GM12878 (cell line): ENCODE results near the gene GATAD2B. TPM values are rescaled to one million over a fixed set of nuclear protein-coding genes. Genes with fewer than 3 reads are reported as not detected.

ENCODE experiments used
- BMI1 ChIP-seq: fragments of 450-650 bp; IDR thresholded peaks from 2 replicates; pipeline ENCODE4 v1.6.1; 2016; ENCODE audit warnings: mild to moderate bottlenecking, moderate library complexity, borderline replicate concordance
- CREM ChIP-seq: IDR thresholded peaks from 2 replicates; pipeline ENCODE4 v1.6.1; 2014; ENCODE audit warnings: antibody characterized with exemption, low read depth
- EGR1 ChIP-seq, 2 experiments: IDR thresholded peaks; 1 replicate in 1 of 2; 2 replicates in 1 of 2; pipeline ENCODE4 v1.6.1; 2011 to 2012; ENCODE audit warnings: low read depth in 2 of 2, low read length in 2 of 2, borderline replicate concordance in 1 of 2, mild to moderate bottlenecking in 1 of 2, moderate library complexity in 1 of 2
- HDAC2 ChIP-seq: fragments of 200-600 bp; sonication (generic); IDR thresholded peaks from 2 replicates; pipeline ENCODE4 v1.6.1; 2017
- KAT2A ChIP-seq: conservative IDR thresholded peaks from 2 replicates; pipeline ENCODE4 v1.6.1; 2011; ENCODE audit warnings: low read depth, low read length; ENCODE audit not compliant: control insufficient read depth
- MXI1 ChIP-seq: fragments of 150-350 bp; IDR thresholded peaks from 2 replicates; pipeline ENCODE4 v1.6.1; 2011; ENCODE audit warnings: low read depth, mild to moderate bottlenecking, inconsistent platforms, low read length, improper control_type of control experiment
- NFYB ChIP-seq: IDR thresholded peaks from 2 replicates; pipeline ENCODE4 v1.6.1; 2011; ENCODE audit warnings: low read depth, mild to moderate bottlenecking, low read length, improper control_type of control experiment, moderate library complexity; ENCODE audit not compliant: insufficient read depth
- SREBF1 ChIP-seq: IDR thresholded peaks from 2 replicates; pipeline ENCODE4 v1.6.1; 2012; ENCODE audit warnings: mild to moderate bottlenecking, low read length
- TAF1 ChIP-seq: IDR thresholded peaks from 2 replicates; pipeline ENCODE4 v1.6.1; 2011; ENCODE audit warnings: mild to moderate bottlenecking, low read depth, low read length, borderline replicate concordance
- TCF3 ChIP-seq: IDR thresholded peaks from 2 replicates; pipeline ENCODE4 v1.6.1; 2012; ENCODE audit warnings: low read depth, mild to moderate bottlenecking, low read length, borderline replicate concordance; ENCODE audit not compliant: insufficient read depth
- polyA plus RNA-seq, 11 experiments: library from polyadenylated mRNA; depleted of rRNA in 4 of 11; unstranded in 6 of 11; stranded (reverse) in 5 of 11; fragments of >200 nt; fragmentation: Nextera tagmentation in 4 of 11; fragmentation: Illumina TruSeq in 1 of 11; extraction: Ambion mirVana in 4 of 11; extraction: Trizol in 1 of 11; gene quantifications; 1 replicate in 1 of 11; 2 replicates in 10 of 11; pipeline versions ENCODE4 v1.2.1 to v1.2.3, GENCODE V29; 2011 to 2016; ENCODE audit warnings: inconsistent platforms in 2 of 11, missing spikeins in 2 of 11, low read depth in 1 of 11
- total RNA-seq, 4 experiments: library from RNA; depleted of rRNA in 3 of 4; stranded (reverse); fragments of >200 nt in 3 of 4; fragmentation: Illumina TruSeq in 1 of 4; extraction: Trizol in 1 of 4; gene quantifications; 2 replicates each; pipeline versions ENCODE4 v1.2.1 to v1.2.3, GENCODE V29; 2013 to 2021
- TF ChIP-seq, protein P1 (sequence below): fragments of 450-650 bp; conservative IDR thresholded peaks from 2 replicates; pipeline ENCODE4 v1.6.1; 2017; ENCODE audit warnings: mild to moderate bottlenecking, moderate library complexity
- TF ChIP-seq, protein P2 (sequence below): fragments of 450-650 bp; IDR thresholded peaks from 2 replicates; pipeline ENCODE4 v1.6.1; 2017; ENCODE audit warnings: mild to moderate bottlenecking, moderate library complexity
- TF ChIP-seq, protein P3 (sequence below): fragments of 450-650 bp; IDR thresholded peaks from 2 replicates; pipeline ENCODE4 v1.6.1; 2017; ENCODE audit warnings: mild to moderate bottlenecking, moderate library complexity
- TF ChIP-seq, protein P4 (sequence below): fragments of 150-350 bp; IDR thresholded peaks from 2 replicates; pipeline ENCODE4 v1.6.1; 2014; ENCODE audit warnings: mild to moderate bottlenecking, low read depth, low read length
- TF ChIP-seq, protein P5 (sequence below): IDR thresholded peaks from 2 replicates; pipeline ENCODE4 v1.6.1; 2011; ENCODE audit warnings: borderline replicate concordance, low read depth, mild to moderate bottlenecking, moderate library complexity, mixed read lengths, low read length; ENCODE audit not compliant: insufficient read depth; ENCODE audit errors: extremely low read length

GATAD2B gene
- total and polyA plus RNA-seq, 10 of the 15 experiments (the other 5 are each of a cell fraction or from before 2014, with no cell fraction given): 2.4 to 63.1 (median 8.7) TPM

DNA sequence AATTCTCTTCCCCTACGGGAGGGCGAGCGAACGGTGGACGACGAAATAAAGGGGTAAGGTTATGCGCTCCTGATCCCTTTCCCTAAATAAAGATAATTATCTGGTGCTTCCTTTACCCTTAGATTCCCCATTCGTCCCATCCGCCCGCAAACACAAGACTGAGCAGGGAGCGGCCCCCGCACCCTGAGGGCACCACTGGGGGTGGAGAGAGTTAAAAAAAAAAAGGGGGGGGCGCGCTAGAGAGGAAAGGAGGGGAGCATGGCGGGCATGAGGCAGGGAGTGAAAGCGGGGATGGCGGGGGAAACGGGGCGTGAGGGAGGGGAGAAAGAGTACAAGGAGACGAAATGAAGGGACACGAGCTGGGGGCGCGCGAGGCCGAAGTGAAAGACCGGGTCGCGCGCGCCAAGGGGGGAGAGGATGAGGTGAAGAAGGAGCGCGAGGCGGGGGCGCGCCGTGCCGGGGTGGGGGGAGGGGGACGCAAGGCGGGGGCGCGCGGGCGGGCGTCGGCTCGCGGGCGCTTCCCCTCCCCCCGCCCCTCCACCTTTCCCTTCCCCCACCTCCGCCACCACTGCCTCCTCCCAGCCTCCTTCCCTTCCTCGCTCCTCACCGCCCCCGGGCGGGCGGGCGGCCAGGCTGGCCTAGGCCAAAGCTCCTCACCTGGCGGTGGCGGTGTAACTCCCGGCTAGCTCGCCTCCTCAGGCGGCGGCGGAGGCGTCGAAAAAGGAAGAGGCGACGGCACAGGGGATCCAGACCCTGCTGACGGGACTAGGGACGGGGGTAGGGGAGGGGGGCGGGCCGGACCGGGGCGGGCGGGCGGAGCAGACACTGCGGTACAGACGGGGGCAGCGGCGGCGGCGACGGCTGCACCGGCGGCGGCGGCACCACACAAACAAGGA is 448 bp downstream of the GATAD2B start (continued):
- TF ChIP-seq, protein P1, sequence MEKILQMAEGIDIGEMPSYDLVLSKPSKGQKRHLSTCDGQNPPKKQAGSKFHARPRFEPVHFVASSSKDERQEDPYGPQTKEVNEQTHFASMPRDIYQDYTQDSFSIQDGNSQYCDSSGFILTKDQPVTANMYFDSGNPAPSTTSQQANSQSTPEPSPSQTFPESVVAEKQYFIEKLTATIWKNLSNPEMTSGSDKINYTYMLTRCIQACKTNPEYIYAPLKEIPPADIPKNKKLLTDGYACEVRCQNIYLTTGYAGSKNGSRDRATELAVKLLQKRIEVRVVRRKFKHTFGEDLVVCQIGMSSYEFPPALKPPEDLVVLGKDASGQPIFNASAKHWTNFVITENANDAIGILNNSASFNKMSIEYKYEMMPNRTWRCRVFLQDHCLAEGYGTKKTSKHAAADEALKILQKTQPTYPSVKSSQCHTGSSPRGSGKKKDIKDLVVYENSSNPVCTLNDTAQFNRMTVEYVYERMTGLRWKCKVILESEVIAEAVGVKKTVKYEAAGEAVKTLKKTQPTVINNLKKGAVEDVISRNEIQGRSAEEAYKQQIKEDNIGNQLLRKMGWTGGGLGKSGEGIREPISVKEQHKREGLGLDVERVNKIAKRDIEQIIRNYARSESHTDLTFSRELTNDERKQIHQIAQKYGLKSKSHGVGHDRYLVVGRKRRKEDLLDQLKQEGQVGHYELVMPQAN: peak; percentile 54; the same call in 1 of the 2 replicates
- no peak for TF ChIP-seq TAF1
- TF ChIP-seq EGR1 (IDR thresholded peaks at IDR 0.05; ENCODE audit: borderline replicate concordance in 1 of 2, low read depth in 2 of 2, low read length in 2 of 2): peak in 1 of 2 experiments; percentile 83; a peak in 2 of 3 replicates
- TF ChIP-seq, protein P2, sequence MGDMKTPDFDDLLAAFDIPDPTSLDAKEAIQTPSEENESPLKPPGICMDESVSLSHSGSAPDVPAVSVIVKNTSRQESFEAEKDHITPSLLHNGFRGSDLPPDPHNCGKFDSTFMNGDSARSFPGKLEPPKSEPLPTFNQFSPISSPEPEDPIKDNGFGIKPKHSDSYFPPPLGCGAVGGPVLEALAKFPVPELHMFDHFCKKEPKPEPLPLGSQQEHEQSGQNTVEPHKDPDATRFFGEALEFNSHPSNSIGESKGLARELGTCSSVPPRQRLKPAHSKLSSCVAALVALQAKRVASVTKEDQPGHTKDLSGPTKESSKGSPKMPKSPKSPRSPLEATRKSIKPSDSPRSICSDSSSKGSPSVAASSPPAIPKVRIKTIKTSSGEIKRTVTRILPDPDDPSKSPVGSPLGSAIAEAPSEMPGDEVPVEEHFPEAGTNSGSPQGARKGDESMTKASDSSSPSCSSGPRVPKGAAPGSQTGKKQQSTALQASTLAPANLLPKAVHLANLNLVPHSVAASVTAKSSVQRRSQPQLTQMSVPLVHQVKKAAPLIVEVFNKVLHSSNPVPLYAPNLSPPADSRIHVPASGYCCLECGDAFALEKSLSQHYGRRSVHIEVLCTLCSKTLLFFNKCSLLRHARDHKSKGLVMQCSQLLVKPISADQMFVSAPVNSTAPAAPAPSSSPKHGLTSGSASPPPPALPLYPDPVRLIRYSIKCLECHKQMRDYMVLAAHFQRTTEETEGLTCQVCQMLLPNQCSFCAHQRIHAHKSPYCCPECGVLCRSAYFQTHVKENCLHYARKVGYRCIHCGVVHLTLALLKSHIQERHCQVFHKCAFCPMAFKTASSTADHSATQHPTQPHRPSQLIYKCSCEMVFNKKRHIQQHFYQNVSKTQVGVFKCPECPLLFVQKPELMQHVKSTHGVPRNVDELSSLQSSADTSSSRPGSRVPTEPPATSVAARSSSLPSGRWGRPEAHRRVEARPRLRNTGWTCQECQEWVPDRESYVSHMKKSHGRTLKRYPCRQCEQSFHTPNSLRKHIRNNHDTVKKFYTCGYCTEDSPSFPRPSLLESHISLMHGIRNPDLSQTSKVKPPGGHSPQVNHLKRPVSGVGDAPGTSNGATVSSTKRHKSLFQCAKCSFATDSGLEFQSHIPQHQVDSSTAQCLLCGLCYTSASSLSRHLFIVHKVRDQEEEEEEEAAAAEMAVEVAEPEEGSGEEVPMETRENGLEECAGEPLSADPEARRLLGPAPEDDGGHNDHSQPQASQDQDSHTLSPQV: no peak
- TF ChIP-seq, protein P3, sequence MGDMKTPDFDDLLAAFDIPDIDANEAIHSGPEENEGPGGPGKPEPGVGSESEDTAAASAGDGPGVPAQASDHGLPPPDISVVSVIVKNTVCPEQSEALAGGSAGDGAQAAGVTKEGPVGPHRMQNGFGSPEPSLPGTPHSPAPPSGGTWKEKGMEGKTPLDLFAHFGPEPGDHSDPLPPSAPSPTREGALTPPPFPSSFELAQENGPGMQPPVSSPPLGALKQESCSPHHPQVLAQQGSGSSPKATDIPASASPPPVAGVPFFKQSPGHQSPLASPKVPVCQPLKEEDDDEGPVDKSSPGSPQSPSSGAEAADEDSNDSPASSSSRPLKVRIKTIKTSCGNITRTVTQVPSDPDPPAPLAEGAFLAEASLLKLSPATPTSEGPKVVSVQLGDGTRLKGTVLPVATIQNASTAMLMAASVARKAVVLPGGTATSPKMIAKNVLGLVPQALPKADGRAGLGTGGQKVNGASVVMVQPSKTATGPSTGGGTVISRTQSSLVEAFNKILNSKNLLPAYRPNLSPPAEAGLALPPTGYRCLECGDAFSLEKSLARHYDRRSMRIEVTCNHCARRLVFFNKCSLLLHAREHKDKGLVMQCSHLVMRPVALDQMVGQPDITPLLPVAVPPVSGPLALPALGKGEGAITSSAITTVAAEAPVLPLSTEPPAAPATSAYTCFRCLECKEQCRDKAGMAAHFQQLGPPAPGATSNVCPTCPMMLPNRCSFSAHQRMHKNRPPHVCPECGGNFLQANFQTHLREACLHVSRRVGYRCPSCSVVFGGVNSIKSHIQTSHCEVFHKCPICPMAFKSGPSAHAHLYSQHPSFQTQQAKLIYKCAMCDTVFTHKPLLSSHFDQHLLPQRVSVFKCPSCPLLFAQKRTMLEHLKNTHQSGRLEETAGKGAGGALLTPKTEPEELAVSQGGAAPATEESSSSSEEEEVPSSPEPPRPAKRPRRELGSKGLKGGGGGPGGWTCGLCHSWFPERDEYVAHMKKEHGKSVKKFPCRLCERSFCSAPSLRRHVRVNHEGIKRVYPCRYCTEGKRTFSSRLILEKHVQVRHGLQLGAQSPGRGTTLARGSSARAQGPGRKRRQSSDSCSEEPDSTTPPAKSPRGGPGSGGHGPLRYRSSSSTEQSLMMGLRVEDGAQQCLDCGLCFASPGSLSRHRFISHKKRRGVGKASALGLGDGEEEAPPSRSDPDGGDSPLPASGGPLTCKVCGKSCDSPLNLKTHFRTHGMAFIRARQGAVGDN: no peak
- TF ChIP-seq NFYB: no peak
- TF ChIP-seq KAT2A: no peak
- no peak for TF ChIP-seq TCF3
- no peak for TF ChIP-seq BMI1
- TF ChIP-seq, protein P4, sequence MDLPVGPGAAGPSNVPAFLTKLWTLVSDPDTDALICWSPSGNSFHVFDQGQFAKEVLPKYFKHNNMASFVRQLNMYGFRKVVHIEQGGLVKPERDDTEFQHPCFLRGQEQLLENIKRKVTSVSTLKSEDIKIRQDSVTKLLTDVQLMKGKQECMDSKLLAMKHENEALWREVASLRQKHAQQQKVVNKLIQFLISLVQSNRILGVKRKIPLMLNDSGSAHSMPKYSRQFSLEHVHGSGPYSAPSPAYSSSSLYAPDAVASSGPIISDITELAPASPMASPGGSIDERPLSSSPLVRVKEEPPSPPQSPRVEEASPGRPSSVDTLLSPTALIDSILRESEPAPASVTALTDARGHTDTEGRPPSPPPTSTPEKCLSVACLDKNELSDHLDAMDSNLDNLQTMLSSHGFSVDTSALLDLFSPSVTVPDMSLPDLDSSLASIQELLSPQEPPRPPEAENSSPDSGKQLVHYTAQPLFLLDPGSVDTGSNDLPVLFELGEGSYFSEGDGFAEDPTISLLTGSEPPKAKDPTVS: no peak
- TF ChIP-seq, protein P5, sequence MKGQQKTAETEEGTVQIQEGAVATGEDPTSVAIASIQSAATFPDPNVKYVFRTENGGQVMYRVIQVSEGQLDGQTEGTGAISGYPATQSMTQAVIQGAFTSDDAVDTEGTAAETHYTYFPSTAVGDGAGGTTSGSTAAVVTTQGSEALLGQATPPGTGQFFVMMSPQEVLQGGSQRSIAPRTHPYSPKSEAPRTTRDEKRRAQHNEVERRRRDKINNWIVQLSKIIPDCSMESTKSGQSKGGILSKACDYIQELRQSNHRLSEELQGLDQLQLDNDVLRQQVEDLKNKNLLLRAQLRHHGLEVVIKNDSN: no peak
- no peak for TF ChIP-seq HDAC2
- TF ChIP-seq CREM: no peak
- no peak for TF ChIP-seq MXI1
- no peak for TF ChIP-seq SREBF1
